HPDE6-E6E7 (cell line): ENCODE measurements around the gene SLC22A1.
A peak's percentile ranks its signal among the peaks of the same experiment; 100 is the strongest.
"Not testable (repeated sequence)": the region's sequence is repeated elsewhere in the genome, so short reads cannot be mapped to it uniquely, and the experiment has no call there.

Source experiments
- DNase-seq: peaks from one replicate; pipeline ENCODE4 v3.0.0; 2011; ENCODE audit warnings: missing footprints; ENCODE audit errors: extremely low spot score

The SLC22A1 gene

DNA sequence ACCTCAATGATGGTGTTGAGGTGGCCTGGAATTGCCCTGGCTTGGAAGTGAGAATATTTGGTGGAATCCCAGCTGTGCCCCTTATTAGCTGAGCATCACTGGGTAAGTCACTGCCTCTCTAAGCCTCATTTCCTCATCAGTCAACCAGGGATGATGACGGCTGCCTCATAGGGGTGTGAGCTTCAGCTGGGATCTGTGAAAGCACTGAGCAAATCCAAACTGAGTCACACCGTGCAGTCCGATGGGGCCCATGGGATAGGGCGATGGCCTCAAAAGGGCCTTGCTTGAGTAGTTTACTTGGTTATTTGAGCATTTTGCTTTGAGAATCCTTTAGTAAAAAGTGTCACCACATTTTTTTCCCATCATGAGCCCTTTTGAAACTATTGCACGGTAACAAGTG lies 1.1 kb downstream of the SLC22A1 start:
- no peak for DNase-seq

DNA sequence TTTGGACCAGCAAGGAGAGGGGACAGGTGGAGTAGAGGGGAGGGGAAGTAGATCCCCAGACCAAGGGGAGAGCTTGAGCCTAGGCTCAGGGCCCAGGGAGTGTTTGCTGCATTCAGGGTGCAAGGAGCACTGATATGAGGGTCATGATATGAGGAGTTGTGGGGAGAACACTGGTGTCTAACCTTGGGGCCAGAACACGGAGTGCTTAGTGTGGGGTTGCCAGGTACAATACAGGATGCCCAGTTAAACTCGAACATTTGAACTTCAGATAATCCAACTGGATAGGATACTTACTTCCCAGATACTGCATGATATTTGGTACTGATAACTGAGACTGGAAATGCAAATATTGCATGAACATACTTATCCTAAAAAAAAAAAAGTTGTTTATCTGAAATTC lies 2.4 kb downstream of the SLC22A1 start:
- DNase-seq, result no peak

DNA sequence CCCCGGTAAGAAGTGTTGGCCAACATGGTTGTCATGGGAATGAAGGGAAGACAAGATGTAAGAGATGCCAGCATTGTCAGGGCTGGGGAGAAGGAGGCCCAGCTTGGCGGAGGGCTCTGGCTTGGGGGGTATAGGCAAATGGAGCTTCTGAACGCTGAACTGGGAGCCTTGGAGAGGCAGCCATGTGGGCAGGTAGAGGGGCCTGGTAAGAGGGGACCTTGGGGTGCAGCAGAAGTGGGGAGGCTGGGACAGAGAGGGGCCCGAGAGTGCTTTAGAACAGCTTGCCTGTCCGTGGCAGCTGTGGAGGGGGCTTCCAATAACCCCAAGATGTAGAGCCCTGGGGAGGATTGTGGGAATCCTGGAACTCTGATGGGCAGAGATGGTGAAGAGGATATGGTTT lies 3.0 kb downstream of the SLC22A1 start:
- no peak for DNase-seq

DNA sequence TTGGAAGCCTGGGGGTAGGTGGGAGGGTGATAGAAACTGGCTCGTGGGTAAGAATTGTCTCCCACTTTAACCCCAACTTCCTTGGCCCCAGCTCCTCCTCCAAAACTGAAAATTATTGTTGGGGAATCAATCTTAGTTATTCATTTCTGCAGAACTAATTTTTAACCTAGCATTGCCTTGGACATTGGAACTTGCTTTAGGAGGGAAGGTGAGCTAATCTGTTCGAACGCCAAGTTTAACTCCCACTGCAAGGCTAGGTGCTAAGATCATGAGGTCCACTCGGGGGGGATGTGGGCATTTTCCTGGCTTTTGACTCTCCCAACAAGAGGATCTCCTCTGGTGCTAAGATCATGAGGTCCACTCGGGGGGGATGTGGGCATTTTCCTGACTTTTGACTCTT lies 3.5 kb downstream of the SLC22A1 start:
- DNase-seq, result not testable (repeated sequence)

DNA sequence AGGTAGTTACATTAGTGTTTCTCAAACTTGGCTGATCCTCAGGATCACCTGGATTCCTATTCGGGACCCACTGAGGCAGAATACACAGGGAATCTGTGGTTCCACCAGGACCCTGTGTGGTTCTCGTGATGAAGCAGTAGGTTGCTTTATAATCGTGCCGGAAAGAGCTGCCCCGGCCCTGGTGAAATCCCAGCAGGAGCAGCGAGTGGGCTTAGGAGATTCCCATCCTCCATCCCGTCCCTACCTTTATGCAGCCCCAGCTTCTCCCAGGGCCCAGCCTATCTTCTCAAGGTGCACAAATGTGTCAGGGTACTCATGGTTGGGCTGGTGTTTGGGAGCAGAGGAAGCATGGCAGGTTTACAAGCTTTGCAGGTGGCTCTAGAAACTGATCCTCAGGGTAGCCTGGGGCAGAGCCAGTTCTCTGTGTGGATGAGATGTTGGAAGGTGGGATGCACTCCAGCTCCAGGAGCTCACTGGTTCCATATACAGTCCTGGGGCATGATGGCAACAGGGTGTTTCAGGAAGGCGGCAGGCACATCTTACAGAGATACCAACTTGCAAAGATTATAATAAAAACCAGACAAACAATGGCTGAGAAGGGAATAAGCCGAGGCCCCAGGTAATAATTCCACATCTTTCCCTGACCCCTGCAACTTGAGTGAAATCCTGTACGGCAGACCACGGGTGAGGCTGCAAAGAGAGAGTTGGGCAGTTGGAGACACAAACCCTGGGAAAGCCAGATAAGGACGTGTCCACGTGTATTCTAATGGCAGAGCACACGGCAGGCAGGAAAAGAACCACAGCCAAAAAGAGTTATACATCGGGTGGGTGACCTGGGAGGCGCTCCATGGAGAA lies 5.9 kb downstream of the SLC22A1 start:
- DNase-seq, result no peak

DNA sequence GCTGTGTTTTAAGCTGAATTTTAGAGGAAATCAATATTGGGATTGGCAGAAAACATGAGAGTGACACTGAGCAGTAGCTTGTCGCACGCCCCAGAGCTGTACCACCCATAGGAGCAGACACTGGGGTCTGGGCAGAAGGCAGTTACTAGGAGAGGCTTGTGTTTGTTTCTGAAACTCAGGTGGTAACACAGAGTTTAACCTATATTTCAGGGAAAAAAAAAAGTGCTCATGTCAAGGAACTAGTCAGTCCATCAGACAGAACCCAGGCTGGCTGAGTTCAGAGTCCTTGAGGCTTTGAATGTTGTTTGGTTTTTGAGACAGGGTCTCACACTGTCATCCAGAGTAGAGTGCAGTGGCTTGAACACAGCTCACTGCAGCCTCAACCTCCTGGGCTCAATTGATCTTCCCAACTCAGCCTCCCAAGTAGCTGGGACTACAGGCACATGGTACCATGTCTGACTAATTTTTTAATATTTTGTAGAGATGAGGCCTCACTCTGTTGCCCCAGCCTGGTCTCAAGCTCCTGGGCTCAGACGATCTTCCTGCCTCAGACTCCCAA lies 6.6 kb downstream of the SLC22A1 start:
- no peak for DNase-seq

DNA sequence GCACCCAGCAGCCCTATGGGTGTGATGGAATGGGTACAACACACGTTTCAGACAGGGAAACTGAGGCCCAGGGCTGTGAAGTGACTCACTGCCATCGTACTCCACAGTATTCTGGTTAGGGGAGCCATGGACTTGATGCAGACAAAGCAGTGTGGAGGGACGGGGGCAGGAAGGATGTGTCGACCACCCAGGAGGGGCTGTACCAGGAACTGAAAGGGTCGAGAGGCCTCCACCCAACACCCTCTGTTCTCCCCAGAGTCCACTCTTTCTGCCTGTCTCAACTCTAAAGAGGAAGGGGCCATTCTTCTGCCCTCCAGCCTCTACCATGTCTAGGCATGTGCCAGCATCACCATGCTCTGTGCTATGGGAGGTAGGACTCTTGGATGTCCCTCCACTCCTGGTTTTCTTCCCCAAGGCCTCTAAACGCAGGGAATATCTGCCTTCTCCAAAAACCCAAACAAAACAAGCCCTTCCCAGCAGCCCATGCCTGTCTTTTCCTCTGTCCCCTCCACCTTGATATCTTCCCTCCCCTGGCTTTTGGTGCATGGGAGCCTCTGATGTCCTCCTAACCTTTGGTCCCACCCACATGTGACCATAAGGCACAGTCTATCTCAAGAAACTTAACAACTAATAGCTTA lies 7.4 kb downstream of the SLC22A1 start:
- DNase-seq, result no peak

DNA sequence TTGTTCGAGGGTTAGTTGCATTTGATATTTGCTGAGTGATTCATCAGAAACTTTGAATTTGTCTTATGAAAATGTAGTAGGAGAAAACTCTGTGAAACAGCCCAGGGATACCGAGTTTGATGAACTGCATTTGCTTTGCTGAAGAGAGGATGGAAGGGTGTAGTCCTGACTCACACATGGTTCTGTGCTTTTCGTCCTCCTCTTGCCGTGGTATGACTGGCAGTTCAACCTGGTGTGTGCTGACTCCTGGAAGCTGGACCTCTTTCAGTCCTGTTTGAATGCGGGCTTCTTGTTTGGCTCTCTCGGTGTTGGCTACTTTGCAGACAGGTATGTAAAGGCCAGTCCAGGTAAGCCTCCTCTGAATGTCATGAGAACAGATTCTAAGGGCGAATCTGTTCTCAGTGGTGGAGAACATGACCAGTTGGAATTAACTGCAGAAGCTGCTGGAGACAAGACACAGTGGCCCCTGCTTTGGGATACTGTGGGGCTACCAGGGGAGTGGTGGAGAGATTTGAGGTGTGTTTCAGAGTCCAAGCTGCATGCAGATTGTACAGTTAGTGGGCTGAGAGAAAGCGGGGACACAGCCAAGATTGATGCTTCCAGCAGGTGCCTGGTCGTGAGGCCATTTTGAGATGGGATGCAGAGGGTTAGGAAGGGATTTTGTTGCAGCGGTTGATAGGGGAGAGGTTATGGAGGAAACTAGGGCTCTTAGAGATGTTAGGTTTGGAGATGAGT lies 8.4 kb downstream of the SLC22A1 start:
- DNase-seq, result no peak

DNA sequence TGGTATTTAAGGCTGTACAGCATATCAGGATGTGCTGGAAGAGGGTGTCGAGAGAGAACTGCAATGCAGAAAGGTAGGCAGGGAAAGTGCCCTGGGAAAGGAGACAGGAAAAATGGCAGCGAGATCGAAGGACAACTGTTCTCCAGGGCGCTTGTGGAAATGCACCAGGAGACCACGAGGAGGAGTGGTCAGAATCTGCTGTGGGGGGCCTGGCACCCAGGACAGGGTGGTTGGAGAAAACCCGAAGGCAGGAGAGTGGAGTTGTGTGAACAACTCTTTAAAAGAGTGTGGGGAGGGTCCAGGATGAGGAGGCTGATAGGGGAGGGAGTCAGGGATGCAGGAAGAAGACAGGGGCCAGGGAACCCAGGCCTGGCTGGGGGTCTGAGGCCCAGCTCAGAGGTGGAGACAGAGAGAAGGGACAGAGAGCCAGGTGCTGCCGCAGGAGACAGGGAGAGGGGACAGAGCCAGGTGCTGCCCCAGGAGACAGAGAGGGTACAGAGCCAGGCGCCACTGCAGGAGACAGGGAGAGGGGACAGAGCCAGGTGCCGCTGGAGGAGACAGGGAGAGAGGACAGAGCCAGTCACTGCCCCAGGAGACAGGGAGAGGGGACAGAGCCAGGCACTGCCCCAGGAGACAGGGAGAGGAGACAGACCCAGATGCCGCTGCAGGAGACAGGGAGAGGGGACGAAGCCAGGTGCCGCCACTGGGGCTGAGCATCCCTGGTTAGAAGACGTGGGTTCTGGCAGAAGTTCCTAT lies 9.3 kb downstream of the SLC22A1 start:
- no peak for DNase-seq

DNA sequence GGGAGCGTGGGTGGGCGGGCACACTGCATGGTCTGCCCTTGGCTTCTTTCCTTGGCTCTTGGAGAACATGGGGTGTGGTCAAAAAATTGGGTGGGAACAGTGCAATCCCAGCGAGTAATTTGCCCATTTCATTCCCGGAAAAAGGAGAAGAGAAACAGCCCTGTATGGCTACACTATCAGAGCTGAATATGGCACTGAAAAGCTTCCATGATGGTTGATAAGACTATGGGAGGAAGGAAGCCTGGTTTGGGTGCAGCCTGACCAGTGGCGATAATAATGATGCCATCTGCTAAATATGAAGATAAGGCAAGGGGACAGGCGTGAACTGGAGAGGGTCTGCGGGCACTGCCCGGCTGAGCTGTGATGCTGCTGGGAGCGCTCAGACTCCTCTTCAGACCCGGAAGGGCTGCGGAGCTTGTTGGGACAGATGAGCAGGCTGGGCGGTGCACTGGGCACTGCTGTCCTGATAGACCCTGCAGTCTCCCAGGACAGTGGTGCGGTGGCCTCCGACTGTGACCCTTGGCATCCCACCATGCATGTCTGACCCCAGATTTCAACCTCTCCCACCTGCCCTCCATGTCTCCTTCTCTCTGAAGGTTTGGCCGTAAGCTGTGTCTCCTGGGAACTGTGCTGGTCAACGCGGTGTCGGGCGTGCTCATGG lies 10.2 kb downstream of the SLC22A1 start:
- no peak for DNase-seq

DNA sequence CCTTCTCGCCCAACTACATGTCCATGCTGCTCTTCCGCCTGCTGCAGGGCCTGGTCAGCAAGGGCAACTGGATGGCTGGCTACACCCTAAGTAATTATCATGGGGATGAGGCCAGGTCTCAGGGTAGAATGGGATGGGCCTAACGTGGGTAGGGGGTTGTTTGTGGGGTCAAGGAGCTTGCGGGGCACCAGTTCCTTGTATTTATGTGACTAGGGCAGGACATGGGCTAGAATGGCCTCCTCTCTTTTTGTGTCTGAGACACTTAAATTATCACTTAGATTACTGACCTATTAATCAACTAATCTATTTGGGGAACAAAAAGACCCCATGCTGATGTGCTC lies 10.7 kb downstream of the SLC22A1 start:
- no peak for DNase-seq

DNA sequence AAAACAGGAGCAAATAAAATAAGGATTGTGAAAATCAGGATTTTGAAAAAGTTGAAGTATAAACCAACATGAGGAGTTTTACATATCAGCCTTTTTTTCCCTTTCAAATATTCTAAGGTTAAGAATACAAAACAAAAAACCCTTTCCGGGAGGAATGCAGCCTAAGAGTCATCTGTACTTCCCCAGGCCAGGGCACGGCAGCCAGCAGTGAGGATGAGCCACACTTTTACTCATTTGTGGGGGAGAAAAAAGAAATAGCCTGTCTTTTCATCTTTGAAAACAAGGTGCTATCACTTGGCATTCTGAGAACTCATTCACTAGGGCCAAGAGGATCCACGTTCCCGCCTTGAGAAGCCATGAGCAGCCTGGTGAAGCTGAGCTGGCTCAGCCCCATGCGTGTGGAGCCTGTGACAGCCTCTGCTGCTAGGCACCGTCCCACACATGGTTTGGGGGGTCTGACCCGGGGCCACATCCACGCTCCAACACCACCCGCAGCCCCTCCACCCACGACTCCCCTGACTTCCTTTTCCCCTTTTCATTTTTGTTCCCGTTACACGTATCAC lies 11.2 kb downstream of the SLC22A1 start:
- DNase-seq, result peak; percentile 26

DNA sequence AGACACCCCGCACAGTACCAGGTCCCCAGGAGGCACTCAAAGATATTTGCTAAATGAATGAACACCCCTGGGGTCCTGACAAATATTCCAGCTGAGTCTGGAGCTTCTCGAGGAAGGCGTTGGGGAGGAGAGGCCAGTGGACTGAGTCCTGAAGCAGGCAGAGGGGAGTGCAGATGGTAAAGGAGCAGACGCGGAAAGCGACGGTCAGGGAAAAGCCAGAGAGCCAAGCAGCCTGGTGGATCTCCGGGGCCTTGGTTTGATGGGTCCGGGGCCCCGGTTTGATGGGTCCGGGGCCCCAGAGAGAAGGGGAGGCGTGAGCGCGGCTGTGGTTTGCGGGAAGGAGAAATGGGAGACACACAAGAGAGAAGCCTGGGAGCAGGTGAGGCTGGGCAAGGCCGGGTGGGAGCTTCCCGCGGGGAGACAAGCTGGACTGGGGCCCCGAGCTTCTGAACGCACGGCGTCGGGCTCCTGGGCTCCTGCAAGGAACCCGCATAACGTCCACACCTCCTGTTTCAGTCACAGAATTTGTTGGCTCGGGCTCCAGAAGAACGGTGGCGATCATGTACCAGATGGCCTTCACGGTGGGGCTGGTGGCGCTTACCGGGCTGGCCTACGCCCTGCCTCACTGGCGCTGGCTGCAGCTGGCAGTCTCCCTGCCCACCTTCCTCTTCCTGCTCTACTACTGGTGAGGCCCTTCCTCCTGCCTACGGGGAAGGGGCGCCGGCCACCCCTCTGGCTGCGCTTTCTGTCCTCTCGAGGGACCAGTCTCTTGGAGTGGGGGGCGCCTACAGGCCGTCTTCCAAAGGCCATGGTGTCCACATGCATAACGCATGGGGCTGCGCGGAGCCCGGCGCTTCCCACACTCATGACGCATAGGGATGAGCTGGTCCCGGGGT lies 12.1 kb downstream of the SLC22A1 start:
- DNase-seq, result no peak

DNA sequence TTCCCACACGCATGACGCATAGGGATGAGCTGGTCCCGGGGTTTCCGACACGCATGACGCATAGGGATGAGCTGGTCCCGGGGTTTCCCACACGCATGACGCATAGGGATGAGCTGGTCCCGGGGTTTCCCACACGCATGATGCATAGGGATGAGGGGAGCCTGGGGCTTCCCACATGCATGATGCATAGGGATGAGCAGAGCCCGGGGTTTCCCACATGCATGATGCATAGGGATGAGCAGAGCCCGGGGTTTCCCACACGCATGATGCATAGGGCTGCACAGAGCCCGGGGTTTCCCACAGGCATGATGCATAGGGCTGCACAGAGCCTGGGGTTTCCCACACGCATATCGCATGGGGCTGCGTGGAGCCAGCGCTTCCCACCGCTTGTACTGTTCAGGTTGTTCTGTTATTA lies 12.7 kb downstream of the SLC22A1 start:
- not testable (repeated sequence) for DNase-seq

DNA sequence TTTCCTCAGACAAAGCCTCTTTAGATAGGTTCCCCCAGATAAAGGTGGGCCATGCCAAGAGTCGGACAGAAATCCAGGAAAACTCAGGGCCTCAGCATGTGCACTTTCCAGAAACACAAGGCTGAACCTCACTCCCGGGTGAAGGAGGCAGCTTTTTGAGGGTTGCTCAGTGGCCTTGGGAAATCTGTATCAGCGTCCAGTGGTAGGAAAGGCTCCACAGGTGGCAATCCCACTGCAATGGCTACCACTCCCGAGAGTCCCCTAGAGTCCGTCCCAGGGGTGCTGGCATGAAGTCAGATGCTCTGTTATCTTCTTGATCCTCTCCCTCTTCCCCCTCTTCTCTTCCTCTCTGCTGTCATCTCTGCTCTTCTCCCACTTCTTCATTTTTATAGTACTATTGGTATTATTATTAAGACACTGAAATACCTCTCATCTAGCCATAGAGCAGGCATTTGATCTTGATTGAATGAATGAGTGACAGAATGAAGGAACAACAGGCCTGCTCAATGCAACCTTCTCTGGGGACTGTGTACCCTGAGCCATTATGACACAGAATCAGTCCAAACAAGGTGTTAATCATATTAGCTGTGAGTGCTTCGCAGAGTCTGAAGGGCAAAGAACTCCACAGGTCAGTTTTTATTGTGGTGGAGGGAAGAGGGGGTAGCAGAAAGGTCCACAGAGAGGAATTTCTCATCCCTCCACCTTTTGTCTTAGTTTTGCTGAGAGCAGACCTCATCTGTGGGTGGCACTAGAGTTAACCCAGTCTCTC lies 13.3 kb downstream of the SLC22A1 start:
- no peak for DNase-seq

DNA sequence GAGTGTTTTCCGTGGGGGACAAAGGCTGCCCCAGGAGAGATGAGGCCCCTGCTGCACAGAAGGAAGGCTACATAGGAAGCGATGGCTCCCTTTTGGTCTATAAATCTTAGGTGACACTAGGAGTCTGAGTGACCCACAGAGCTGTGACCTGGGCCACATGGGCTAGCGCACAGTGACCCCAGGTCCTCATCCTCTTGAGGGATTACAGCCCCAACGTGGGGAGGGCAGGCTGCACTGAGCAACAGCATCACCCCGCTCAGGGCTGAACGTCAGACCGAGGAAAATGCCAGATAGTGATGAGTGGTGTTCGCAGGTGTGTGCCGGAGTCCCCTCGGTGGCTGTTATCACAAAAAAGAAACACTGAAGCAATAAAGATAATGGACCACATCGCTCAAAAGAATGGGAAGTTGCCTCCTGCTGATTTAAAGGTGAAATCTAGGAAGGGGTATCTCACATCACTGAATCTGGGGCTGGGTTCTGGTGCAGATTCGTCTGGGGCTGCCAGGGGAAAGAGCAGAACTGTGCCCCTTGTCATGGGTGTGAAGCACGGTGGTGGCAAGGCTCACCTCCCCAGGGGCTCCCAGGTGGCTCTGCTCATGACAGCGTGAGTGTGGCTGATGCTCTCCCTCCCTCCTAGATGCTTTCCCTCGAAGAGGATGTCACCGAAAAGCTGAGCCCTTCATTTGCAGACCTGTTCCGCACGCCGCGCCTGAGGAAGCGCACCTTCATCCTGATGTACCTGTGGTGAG lies 14.5 kb downstream of the SLC22A1 start:
- no peak for DNase-seq

DNA sequence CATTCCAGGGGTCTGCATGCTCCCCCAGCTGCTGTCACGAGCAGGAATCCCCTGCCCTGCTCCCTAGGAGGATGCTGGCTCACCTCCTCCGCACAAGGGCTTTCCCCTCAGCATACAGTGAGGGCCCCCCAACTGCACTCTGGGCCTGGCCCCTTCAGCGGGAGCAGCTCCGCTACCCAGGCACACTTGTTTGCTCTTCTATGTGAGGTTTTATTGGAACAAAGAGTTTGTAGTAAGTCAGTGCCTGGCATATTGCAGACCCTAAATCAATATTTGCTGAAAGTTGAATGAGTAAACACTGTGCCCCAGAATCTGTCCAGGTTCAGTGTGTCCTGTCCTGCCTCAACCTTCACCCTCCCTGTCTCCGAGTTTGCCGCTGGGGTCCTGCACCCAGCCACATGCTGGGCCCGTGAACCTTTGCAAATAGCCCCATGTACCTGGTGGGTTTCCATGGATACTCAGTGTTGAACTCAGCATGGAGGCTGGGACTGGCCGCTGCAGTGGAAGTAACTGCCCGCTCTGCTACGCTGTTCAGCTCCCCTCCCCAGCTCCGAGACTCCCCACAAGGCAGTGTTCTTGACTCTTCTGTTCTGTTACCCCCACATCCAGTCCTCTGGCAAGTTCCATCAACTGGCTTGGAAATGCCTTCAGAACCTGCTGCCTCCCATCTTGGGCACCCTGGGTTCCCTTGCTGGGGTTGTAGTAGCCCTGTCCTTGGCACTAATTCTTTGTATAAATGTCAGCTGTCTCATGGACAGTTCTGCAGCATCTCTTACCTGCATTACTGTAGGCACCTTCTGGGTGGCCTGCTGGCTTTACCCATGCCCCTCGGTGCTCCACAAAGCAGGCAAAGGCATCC lies 15.7 kb downstream of the SLC22A1 start:
- no peak for DNase-seq
